Measurements from ENCODE around the gene ACBD6.

DNA sequence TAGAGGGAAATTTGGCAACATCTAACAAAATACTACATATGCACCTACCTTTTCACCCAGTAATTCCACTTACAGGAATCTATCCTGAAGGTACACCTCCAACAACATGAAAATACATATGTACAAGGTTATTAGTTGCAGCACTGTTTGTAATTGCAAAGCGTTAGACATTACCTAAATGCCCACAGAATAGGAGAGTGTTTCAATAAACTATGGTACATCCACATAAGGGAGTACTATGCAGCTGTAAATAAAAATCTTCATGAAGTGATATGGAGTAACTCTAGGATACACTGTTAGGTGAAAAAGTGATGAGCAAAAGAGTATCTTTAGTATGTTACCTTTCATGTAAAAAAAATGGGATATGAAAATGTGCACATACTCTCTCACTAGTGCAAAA is 126.1 kb downstream of the ACBD6 start:
- TF ChIP-seq, protein P1, sequence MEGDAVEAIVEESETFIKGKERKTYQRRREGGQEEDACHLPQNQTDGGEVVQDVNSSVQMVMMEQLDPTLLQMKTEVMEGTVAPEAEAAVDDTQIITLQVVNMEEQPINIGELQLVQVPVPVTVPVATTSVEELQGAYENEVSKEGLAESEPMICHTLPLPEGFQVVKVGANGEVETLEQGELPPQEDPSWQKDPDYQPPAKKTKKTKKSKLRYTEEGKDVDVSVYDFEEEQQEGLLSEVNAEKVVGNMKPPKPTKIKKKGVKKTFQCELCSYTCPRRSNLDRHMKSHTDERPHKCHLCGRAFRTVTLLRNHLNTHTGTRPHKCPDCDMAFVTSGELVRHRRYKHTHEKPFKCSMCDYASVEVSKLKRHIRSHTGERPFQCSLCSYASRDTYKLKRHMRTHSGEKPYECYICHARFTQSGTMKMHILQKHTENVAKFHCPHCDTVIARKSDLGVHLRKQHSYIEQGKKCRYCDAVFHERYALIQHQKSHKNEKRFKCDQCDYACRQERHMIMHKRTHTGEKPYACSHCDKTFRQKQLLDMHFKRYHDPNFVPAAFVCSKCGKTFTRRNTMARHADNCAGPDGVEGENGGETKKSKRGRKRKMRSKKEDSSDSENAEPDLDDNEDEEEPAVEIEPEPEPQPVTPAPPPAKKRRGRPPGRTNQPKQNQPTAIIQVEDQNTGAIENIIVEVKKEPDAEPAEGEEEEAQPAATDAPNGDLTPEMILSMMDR (IDR thresholded peaks at IDR 0.05), result no peak
- no peak for TF ChIP-seq POLR2A (IDR thresholded peaks at IDR 0.05)
